ENCODE measurements around the gene GMPR2.

The GMPR2 gene

DNA sequence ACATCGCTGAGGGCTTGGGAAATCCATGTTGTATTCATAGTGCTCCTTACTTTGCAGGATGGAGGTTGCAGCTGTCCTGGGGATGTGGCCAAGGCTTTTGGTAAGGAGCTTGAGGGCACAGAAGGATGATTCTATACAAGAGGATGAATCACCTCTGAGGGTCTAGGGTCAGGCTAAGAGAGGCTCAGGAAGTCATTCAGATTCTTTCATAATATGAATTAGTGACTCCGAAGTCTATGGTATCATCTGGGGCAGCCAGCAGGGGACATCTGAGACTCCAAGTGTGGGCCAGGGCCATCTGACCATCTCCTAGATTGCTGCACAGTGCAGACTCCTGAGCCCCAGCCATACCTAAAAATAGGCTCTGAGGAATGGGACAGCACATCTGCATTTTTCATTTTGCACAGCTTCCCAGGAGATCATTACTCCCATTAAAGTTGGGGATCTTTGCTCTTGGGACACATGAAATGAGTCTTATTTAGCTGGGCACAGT lies 4.8 kb downstream of the GMPR2 start:
- no peak overlapping the region for H3K4me3 ChIP-seq (ENCODE audit: low read depth, low read length, poor library complexity, severe bottlenecking)
- H3K4me1 ChIP-seq (ENCODE audit: insufficient read depth, low read length, severe bottlenecking): peaks cover 34% of the 10 kb centered on the region
- TF ChIP-seq EZH2 (IDR thresholded peaks at IDR 0.05; ENCODE audit: borderline replicate concordance, low read length): no peak
- TF ChIP-seq, protein P1, sequence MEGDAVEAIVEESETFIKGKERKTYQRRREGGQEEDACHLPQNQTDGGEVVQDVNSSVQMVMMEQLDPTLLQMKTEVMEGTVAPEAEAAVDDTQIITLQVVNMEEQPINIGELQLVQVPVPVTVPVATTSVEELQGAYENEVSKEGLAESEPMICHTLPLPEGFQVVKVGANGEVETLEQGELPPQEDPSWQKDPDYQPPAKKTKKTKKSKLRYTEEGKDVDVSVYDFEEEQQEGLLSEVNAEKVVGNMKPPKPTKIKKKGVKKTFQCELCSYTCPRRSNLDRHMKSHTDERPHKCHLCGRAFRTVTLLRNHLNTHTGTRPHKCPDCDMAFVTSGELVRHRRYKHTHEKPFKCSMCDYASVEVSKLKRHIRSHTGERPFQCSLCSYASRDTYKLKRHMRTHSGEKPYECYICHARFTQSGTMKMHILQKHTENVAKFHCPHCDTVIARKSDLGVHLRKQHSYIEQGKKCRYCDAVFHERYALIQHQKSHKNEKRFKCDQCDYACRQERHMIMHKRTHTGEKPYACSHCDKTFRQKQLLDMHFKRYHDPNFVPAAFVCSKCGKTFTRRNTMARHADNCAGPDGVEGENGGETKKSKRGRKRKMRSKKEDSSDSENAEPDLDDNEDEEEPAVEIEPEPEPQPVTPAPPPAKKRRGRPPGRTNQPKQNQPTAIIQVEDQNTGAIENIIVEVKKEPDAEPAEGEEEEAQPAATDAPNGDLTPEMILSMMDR (IDR thresholded peaks at IDR 0.05; ENCODE audit: low read length): no peak
- no peak overlapping the region for H2AFZ ChIP-seq (ENCODE audit: low read length)
- H3K27ac ChIP-seq (ENCODE audit: low read depth, low read length, poor library complexity, severe bottlenecking): no peak overlapping the region
- no peaks in the 10 kb centered on the region for H3K9me3 ChIP-seq (ENCODE audit: low read length)
- no peaks in the 10 kb centered on the region for H3K27me3 ChIP-seq (ENCODE audit: insufficient read depth, low read length)
- H3F3A ChIP-seq (ENCODE audit: insufficient read depth, low read length): 0 out of 2 replicates have a peak, but pooled peaks cover 3% of the 10 kb centered on the region
- H4K20me1 ChIP-seq (ENCODE audit: insufficient read depth, low read length): no peaks in the 10 kb centered on the region
- peaks cover 70% of the 10 kb centered on the region for H3K36me3 ChIP-seq (ENCODE audit: insufficient read depth, low read length)
- H3K9ac ChIP-seq (ENCODE audit: low read length): no peak overlapping the region
- H3K79me2 ChIP-seq (ENCODE audit: insufficient read depth, low read length): no peaks in the 10 kb centered on the region
- no peaks in the 10 kb centered on the region for H3K9me2 ChIP-seq (ENCODE audit: low read depth, low read length)
- no peak overlapping the region for H3K4me2 ChIP-seq (ENCODE audit: low read length)

DNA sequence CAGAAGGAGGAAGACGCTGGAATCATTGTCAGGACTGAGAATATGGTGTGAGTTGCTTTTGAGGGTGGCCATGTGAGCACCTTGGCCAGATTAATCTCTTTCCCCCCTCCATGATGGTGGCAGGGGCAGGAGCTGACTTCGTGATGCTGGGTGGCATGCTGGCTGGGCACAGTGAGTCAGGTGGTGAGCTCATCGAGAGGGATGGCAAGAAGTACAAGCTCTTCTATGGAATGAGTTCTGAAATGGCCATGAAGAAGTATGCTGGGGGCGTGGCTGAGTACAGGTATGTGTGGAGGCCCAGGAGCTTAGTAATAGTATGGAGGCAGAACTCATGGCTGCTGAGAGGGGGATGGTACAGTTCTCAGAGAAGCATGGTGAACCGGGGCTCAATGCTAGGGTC lies 5.4 kb downstream of the GMPR2 start:
- peaks cover 70% of the 10 kb centered on the region for H3K36me3 ChIP-seq (ENCODE audit: insufficient read depth, low read length)
- H3K9me3 ChIP-seq (ENCODE audit: low read length): no peaks in the 10 kb centered on the region
- H3K9me2 ChIP-seq (ENCODE audit: low read depth, low read length): no peaks in the 10 kb centered on the region
- no peak overlapping the region for H2AFZ ChIP-seq (ENCODE audit: low read length)
- H4K20me1 ChIP-seq (ENCODE audit: insufficient read depth, low read length): no peaks in the 10 kb centered on the region
- H3K9ac ChIP-seq (ENCODE audit: low read length): no peak overlapping the region
- no peak overlapping the region for H3K4me3 ChIP-seq (ENCODE audit: low read depth, low read length, poor library complexity, severe bottlenecking)
- H3K79me2 ChIP-seq (ENCODE audit: insufficient read depth, low read length): no peaks in the 10 kb centered on the region
- peaks cover 34% of the 10 kb centered on the region for H3K4me1 ChIP-seq (ENCODE audit: insufficient read depth, low read length, severe bottlenecking)
- no peaks in the 10 kb centered on the region for H3K27me3 ChIP-seq (ENCODE audit: insufficient read depth, low read length)
- H3K4me2 ChIP-seq (ENCODE audit: low read length): no peak overlapping the region
- TF ChIP-seq EZH2 (IDR thresholded peaks at IDR 0.05; ENCODE audit: borderline replicate concordance, low read length): no peak
- TF ChIP-seq, protein P1 (IDR thresholded peaks at IDR 0.05; ENCODE audit: low read length): no peak
- H3K27ac ChIP-seq (ENCODE audit: low read depth, low read length, poor library complexity, severe bottlenecking): no peak overlapping the region
- 0 out of 2 replicates have a peak, but pooled peaks cover 3% of the 10 kb centered on the region for H3F3A ChIP-seq (ENCODE audit: insufficient read depth, low read length)

DNA sequence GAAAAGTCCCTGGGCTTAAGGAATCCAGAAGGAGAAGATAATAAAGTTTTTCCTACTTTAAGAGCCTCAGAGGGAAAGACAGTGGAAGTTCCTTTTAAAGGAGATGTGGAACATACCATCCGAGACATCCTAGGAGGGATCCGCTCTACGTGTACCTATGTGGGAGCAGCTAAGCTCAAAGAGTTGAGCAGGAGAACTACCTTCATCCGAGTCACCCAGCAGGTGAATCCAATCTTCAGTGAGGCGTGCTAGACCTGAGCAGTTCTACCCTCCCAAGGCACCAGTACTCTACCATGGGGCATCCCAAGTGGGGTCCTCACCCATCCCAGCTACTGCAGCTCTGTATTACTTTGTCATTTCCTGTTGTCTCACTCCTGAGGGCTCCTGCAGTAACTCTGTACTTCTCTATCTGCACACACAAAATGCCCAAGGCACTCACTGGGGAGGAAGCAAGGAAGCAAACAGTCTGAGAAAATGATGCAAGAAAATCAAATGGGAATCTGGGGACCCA lies 5.9 kb downstream of the GMPR2 start:
- peaks cover 70% of the 10 kb centered on the region for H3K36me3 ChIP-seq (ENCODE audit: insufficient read depth, low read length)
- no peak overlapping the region for H3K27ac ChIP-seq (ENCODE audit: low read depth, low read length, poor library complexity, severe bottlenecking)
- H3K4me1 ChIP-seq (ENCODE audit: insufficient read depth, low read length, severe bottlenecking): peaks cover 34% of the 10 kb centered on the region
- no peak overlapping the region for H3K4me3 ChIP-seq (ENCODE audit: low read depth, low read length, poor library complexity, severe bottlenecking)
- no peak overlapping the region for H3K4me2 ChIP-seq (ENCODE audit: low read length)
- TF ChIP-seq EZH2 (IDR thresholded peaks at IDR 0.05; ENCODE audit: borderline replicate concordance, low read length): no peak
- TF ChIP-seq, protein P1 (IDR thresholded peaks at IDR 0.05; ENCODE audit: low read length): no peak
- H3K27me3 ChIP-seq (ENCODE audit: insufficient read depth, low read length): no peaks in the 10 kb centered on the region
- no peaks in the 10 kb centered on the region for H3K79me2 ChIP-seq (ENCODE audit: insufficient read depth, low read length)
- H4K20me1 ChIP-seq (ENCODE audit: insufficient read depth, low read length): no peaks in the 10 kb centered on the region
- H3K9me3 ChIP-seq (ENCODE audit: low read length): no peaks in the 10 kb centered on the region
- H3F3A ChIP-seq (ENCODE audit: insufficient read depth, low read length): 0 out of 2 replicates have a peak, but pooled peaks cover 3% of the 10 kb centered on the region
- no peaks in the 10 kb centered on the region for H3K9me2 ChIP-seq (ENCODE audit: low read depth, low read length)
- no peak overlapping the region for H2AFZ ChIP-seq (ENCODE audit: low read length)
- no peak overlapping the region for H3K9ac ChIP-seq (ENCODE audit: low read length)

All from OCI-LY1 (cell line).